Neural progenitor cell (in vitro differentiated cells): ENCODE results near the gene PIGP. TPM values are rescaled to one million over a fixed set of nuclear protein-coding genes. Genes with fewer than 3 reads are reported as not detected.

Experiments
- DNase-seq: peaks from one replicate; pipeline ENCODE4 v3.0.0-alpha.2; 2016; ENCODE audit warnings: low spot score
- H2AFZ ChIP-seq: fragments of 200-600 bp; sonication (generic); replicated peaks from 2 replicates; pipeline ENCODE4 v1.6.1; 2016; ENCODE audit warnings: antibody characterized with exemption
- H3F3A ChIP-seq: fragments of 200-600 bp; sonication (generic); 2 replicates; pipeline ENCODE4 v1.6.1; 2016; ENCODE audit warnings: antibody characterized with exemption, low read depth
- H3K27ac ChIP-seq: fragments of 200-600 bp; sonication (generic); 2 replicates; pipeline ENCODE4 v1.5.1; 2016; ENCODE audit warnings: mild to moderate bottlenecking
- H3K27me3 ChIP-seq: fragments of 200-600 bp; sonication (generic); 2 replicates; pipeline ENCODE4 v1.6.1; 2016; ENCODE audit warnings: mild to moderate bottlenecking, moderate library complexity
- H3K36me3 ChIP-seq: fragments of 200-600 bp; sonication (generic); 2 replicates; pipeline ENCODE4 v1.5.1; 2016
- H3K4me1 ChIP-seq: fragments of 200-600 bp; sonication (generic); 2 replicates; pipeline ENCODE4 v1.6.1; 2016; ENCODE audit warnings: mixed run types
- H3K4me2 ChIP-seq: fragments of 200-600 bp; sonication (generic); 2 replicates; pipeline ENCODE4 v1.6.1; 2016
- H3K4me3 ChIP-seq: fragments of 200-600 bp; sonication (generic); 2 replicates; pipeline ENCODE4 v1.5.1; 2016
- H3K79me2 ChIP-seq: fragments of 200-600 bp; sonication (generic); 2 replicates; pipeline ENCODE4 v1.6.1; 2016; ENCODE audit warnings: low read depth
- H3K9ac ChIP-seq: fragments of 200-600 bp; sonication (generic); 2 replicates; pipeline ENCODE4 v1.6.1; 2016
- H3K9me3 ChIP-seq: fragments of 200-600 bp; sonication (generic); 2 replicates; pipeline ENCODE4 v1.5.1; 2016; ENCODE audit warnings: low read depth
- H4K20me1 ChIP-seq: fragments of 200-600 bp; sonication (generic); 2 replicates; pipeline ENCODE4 v1.6.1; 2016; ENCODE audit warnings: low read depth
- H3K27ac Mint-ChIP-seq: 3 replicates; pipeline ENCODE4 v1.8.0; 2021; ENCODE audit warnings: mixed read lengths
- H3K27me3 Mint-ChIP-seq: 2 replicates; pipeline ENCODE4 v1.8.0; 2022; ENCODE audit warnings: low read depth, mild to moderate bottlenecking, inconsistent platforms, moderate library complexity, mixed read lengths; ENCODE audit not compliant: insufficient read depth
- H3K36me3 Mint-ChIP-seq: 3 replicates; pipeline ENCODE4 v1.8.0; 2021; ENCODE audit warnings: mixed read lengths
- H3K4me1 Mint-ChIP-seq: 3 replicates; pipeline ENCODE4 v1.8.0; 2021; ENCODE audit warnings: mixed read lengths
- H3K4me3 Mint-ChIP-seq: 3 replicates; pipeline ENCODE4 v1.8.0; 2021; ENCODE audit warnings: mild to moderate bottlenecking, moderate library complexity, mixed read lengths
- H3K9me3 Mint-ChIP-seq: 3 replicates; pipeline ENCODE4 v1.8.0; 2020; ENCODE audit warnings: mixed read lengths
- EZH2 ChIP-seq: fragments of 200-600 bp; sonication (generic); IDR thresholded peaks from 2 replicates; pipeline ENCODE4 v1.6.1; 2017; ENCODE audit warnings: antibody characterized with exemption, mild to moderate bottlenecking, moderate library complexity
- EZH2phosphoT487 ChIP-seq: fragments of 200-600 bp; sonication (generic); IDR thresholded peaks from 2 replicates; pipeline ENCODE4 v1.6.1; 2017; ENCODE audit warnings: antibody characterized with exemption
- total RNA-seq: library from RNA; depleted of rRNA; stranded (reverse); fragments of >200 nt; gene quantifications from 2 replicates; pipeline ENCODE4 v1.2.3, GENCODE V29; 2015; ENCODE audit warnings: low replicate concordance
- TF ChIP-seq, protein P1 (sequence below): fragments of 200-600 bp; sonication (generic); IDR thresholded peaks from 2 replicates; pipeline ENCODE4 v1.5.1; 2017; ENCODE audit warnings: antibody characterized with exemption, mild to moderate bottlenecking

Gene PIGP
- total RNA-seq, 1 donor from 2014 or later, result 25.8 TPM

GRCh38 chr21:37095821-37096220 is 22.9 kb upstream of the PIGP start:
- Histone ChIP-seq H3K27ac (no peak overlapping the region), H3K79me2 (no peaks in the 10 kb centered on the region)
- peaks cover 42% of the 10 kb centered on the region for H3K36me3 Mint-ChIP-seq

DNA sequence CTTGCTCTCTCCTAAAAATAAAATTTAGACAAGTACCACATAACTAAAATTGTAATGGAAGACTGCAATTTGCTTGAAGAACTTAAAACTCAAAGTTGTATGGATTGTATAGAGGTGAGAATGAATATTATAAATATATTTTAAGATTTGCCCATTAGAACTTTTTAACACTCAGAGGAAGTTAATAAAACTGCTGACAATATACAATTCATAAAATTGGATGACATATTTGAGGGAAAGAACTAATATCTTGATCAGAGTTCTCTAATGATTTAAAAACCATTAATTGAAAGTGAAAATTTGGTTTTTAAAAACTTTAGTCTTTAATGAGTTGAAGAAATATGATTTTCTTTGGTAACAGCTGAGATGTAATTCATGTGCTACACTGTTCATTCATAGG is 21.1 kb upstream of the PIGP start:
- H3K27me3 Mint-ChIP-seq, result no peaks in the 10 kb centered on the region
- TF ChIP-seq, protein P1, sequence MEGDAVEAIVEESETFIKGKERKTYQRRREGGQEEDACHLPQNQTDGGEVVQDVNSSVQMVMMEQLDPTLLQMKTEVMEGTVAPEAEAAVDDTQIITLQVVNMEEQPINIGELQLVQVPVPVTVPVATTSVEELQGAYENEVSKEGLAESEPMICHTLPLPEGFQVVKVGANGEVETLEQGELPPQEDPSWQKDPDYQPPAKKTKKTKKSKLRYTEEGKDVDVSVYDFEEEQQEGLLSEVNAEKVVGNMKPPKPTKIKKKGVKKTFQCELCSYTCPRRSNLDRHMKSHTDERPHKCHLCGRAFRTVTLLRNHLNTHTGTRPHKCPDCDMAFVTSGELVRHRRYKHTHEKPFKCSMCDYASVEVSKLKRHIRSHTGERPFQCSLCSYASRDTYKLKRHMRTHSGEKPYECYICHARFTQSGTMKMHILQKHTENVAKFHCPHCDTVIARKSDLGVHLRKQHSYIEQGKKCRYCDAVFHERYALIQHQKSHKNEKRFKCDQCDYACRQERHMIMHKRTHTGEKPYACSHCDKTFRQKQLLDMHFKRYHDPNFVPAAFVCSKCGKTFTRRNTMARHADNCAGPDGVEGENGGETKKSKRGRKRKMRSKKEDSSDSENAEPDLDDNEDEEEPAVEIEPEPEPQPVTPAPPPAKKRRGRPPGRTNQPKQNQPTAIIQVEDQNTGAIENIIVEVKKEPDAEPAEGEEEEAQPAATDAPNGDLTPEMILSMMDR, result no peak
- TF ChIP-seq EZH2phosphoT487, result no peak
- no peak for TF ChIP-seq EZH2
- peaks cover 16% of the 10 kb centered on the region for H3K36me3 ChIP-seq
- H3K9ac ChIP-seq, result no peak overlapping the region
- no peak overlapping the region for H3K27ac Mint-ChIP-seq
- peaks cover 51% of the 10 kb centered on the region for H3K27me3 ChIP-seq
- no peaks in the 10 kb centered on the region for H3K79me2 ChIP-seq
- DNase-seq, result no peak
- no peaks in the 10 kb centered on the region for H3K9me3 ChIP-seq
- no peak overlapping the region for H3K4me2 ChIP-seq
- H3K4me1 ChIP-seq, result peaks cover 16% of the 10 kb centered on the region
- H3F3A ChIP-seq, result peaks cover 24% of the 10 kb centered on the region
- no peak overlapping the region for H3K4me3 ChIP-seq
- H3K4me3 Mint-ChIP-seq, result no peak overlapping the region
- no peaks in the 10 kb centered on the region for H3K9me3 Mint-ChIP-seq
- H3K27ac ChIP-seq, result no peak overlapping the region
- H2AFZ ChIP-seq, result no peak overlapping the region
- peaks cover 61% of the 10 kb centered on the region for H4K20me1 ChIP-seq
- peaks cover 36% of the 10 kb centered on the region for H3K36me3 Mint-ChIP-seq
- H3K4me1 Mint-ChIP-seq, result peaks cover 7% of the 10 kb centered on the region

More at GRCh38 chr21:37095821-37096220, 22.9 kb upstream of the PIGP start:
- no peak overlapping the region for H3K9ac ChIP-seq
- Mint-ChIP-seq H3K9me3 (no peaks in the 10 kb centered on the region), H3K4me3 (no peak overlapping the region), H3K27ac (no peak overlapping the region), H3K4me1 (peaks cover 7% of the 10 kb centered on the region), H3K27me3 (no peaks in the 10 kb centered on the region)
- peaks cover 16% of the 10 kb centered on the region for H3K4me1 ChIP-seq
- H3K27me3 ChIP-seq, result peaks cover 51% of the 10 kb centered on the region
- peak; percentile 50 for DNase-seq
- H3K9me3 ChIP-seq, result no peaks in the 10 kb centered on the region
- H4K20me1 ChIP-seq, result peaks cover 57% of the 10 kb centered on the region
- TF ChIP-seq EZH2 (no peak), EZH2phosphoT487 (peak; percentile 93)
- TF ChIP-seq, protein P1, result no peak
- H2AFZ ChIP-seq, result no peak overlapping the region
- no peak overlapping the region for H3K4me3 ChIP-seq
- peaks cover 16% of the 10 kb centered on the region for H3K36me3 ChIP-seq
- H3F3A ChIP-seq, result peaks cover 24% of the 10 kb centered on the region
- H3K4me2 ChIP-seq, result peak overlapping the region; percentile 25

DNA sequence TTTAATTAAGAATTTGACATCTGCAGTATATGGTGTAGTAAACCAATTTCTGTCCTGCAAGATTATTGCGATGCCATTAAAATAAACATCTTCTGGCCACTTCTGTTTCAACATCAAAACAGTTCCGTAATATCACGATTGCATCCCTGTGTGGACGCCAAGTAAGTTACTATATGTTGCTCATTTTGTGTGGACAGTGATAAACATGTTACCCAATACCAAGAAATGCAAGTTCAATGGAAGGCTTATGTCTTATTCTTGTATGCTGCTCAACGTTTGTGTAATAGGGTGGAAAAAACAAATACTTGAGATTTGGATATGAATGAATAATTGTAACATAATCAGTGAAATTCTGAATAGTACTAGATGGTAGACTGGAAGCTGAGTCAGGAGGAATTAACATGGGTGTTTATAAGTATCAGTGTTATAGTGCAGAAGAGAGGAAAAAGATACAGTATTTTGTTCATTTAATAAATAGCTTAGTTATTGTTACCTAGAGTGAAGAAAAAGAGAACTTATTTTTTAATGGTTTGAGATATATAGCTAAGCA is 15.4 kb upstream of the PIGP start:
- no peak overlapping the region for H2AFZ ChIP-seq
- no peaks in the 10 kb centered on the region for H3K4me1 ChIP-seq
- Mint-ChIP-seq H3K4me3 (no peak overlapping the region), H3K27ac (no peak overlapping the region), H3K27me3 (no peaks in the 10 kb centered on the region), H3K36me3 (peaks cover 28% of the 10 kb centered on the region), H3K4me1 (no peaks in the 10 kb centered on the region), H3K9me3 (peaks cover 2% of the 10 kb centered on the region)
- H3K9ac ChIP-seq, result no peak overlapping the region
- peaks cover 6% of the 10 kb centered on the region for H3F3A ChIP-seq
- no peak overlapping the region for H3K4me3 ChIP-seq
- TF ChIP-seq EZH2 (no peak), EZH2phosphoT487 (no peak)
- TF ChIP-seq, protein P1, result no peak
- peaks cover 57% of the 10 kb centered on the region for H4K20me1 ChIP-seq
- H3K79me2 ChIP-seq, result peaks cover 10% of the 10 kb centered on the region
- H3K36me3 ChIP-seq, result no peaks in the 10 kb centered on the region
- no peak overlapping the region for H3K27ac ChIP-seq
- H3K4me2 ChIP-seq, result no peak overlapping the region
- no peaks in the 10 kb centered on the region for H3K9me3 ChIP-seq
- no peaks in the 10 kb centered on the region for H3K27me3 ChIP-seq
- DNase-seq, result no peak
